Liver (tissue), 3 donors: ENCODE data around the gene C9orf153.

ENCODE experiments used
- CTCF ChIP-seq: fragments of 150-350 bp; IDR thresholded peaks from 2 replicates; pipeline ENCODE4 v1.5.1; 2017; ENCODE audit warnings: improper control_type of control experiment, low read depth, low read length; ENCODE audit not compliant: missing input control
- HNF4A ChIP-seq, 2 donors: conservative IDR thresholded peaks; 2 replicates each; pipeline ENCODE4 v1.6.1; 2016; ENCODE audit warnings: antibody characterized with exemption in 2 of 2, mild to moderate bottlenecking in 2 of 2
- MAX ChIP-seq: IDR thresholded peaks from 2 replicates; pipeline ENCODE4 v1.6.1; 2016; ENCODE audit warnings: antibody characterized with exemption
- REST ChIP-seq: IDR thresholded peaks from 2 replicates; pipeline ENCODE4 v1.6.1; 2016; ENCODE audit warnings: antibody characterized with exemption, mild to moderate bottlenecking
- TAF1 ChIP-seq: conservative IDR thresholded peaks from 2 replicates; pipeline ENCODE4 v1.6.1; 2016; ENCODE audit warnings: antibody characterized with exemption, mild to moderate bottlenecking
- ZBTB33 ChIP-seq: IDR thresholded peaks from 2 replicates; pipeline ENCODE4 v1.6.1; 2016; ENCODE audit warnings: antibody characterized with exemption
- donor health status: healthy.
- donor health status: healthy.

GRCh38 chr9:86262492-86262891, 3.0 kb upstream of the C9orf153 start:
- TF ChIP-seq CTCF (no peak), TAF1 (no peak), REST (no peak), MAX (no peak), HNF4A (conservative IDR thresholded peaks at IDR 0.05) (no peak), ZBTB33 (no peak)
